ENCODE measurements around the gene P3H1.

GRCh38 chr1:42793824-42794223 lies 27.0 kb upstream of the P3H1 start:
- TF ChIP-seq, protein P1, sequence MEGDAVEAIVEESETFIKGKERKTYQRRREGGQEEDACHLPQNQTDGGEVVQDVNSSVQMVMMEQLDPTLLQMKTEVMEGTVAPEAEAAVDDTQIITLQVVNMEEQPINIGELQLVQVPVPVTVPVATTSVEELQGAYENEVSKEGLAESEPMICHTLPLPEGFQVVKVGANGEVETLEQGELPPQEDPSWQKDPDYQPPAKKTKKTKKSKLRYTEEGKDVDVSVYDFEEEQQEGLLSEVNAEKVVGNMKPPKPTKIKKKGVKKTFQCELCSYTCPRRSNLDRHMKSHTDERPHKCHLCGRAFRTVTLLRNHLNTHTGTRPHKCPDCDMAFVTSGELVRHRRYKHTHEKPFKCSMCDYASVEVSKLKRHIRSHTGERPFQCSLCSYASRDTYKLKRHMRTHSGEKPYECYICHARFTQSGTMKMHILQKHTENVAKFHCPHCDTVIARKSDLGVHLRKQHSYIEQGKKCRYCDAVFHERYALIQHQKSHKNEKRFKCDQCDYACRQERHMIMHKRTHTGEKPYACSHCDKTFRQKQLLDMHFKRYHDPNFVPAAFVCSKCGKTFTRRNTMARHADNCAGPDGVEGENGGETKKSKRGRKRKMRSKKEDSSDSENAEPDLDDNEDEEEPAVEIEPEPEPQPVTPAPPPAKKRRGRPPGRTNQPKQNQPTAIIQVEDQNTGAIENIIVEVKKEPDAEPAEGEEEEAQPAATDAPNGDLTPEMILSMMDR (IDR thresholded peaks at IDR 0.05) = no peak
- TF ChIP-seq POLR2AphosphoS5 (IDR thresholded peaks at IDR 0.05; ENCODE audit: low read depth, low read length) (no peak), TCF7L2 (IDR thresholded peaks at IDR 0.05; ENCODE audit: low read depth, low read length) (no peak)
